GM12878 (cell line): Measurements from ENCODE around the gene LCLAT1. TPM values are rescaled to one million over a fixed set of nuclear protein-coding genes. Genes with fewer than 3 reads are reported as not detected.

Source experiments
- ATAC-seq: fragments of 200-7000 bp; cut with Tn5 transposase; 3 replicates; pipeline ENCODE4 v1.9.1; 2020; ENCODE audit warnings: mild to moderate bottlenecking, moderate library complexity
- BruUV-seq: library from RNA; stranded (reverse); fragments of 400-500 nt; replicated peaks from 2 replicates; lab custom pipeline; 2021; lab: Mats Ljungman, UMichigan
- CTCF ChIA-PET: fragments of 300-600 bp; sonication (Branson Sonifier 250); formaldehyde crosslinking; extraction: SDS; loops from one replicate; lab custom pipeline; 2021; ENCODE audit warnings: inconsistent platforms; lab: Yijun Ruan, JAX
- POLR2A ChIA-PET: fragments of 350-600 bp; formaldehyde crosslinking; extraction: SDS; loops from one replicate; lab custom pipeline; 2021; ENCODE audit warnings: inconsistent platforms; lab: Charles Lee
- RAD21 ChIA-PET: fragments of 300-600 bp; sonication (Branson Sonifier 250); formaldehyde crosslinking; loops from one replicate; lab custom pipeline; 2023; ENCODE audit warnings: antibody characterized with exemption; ENCODE audit not compliant: unreplicated experiment; lab: Charles Lee
- SMC1A ChIA-PET: fragments of 300-600 bp; sonication (Branson Sonifier 250); formaldehyde crosslinking; loops from one replicate; lab custom pipeline; 2023; ENCODE audit not compliant: unreplicated experiment, uncharacterized antibody; lab: Charles Lee
- DNase-seq: peaks from one replicate; pipeline ENCODE4 v3.0.0-alpha.2; 2011; ENCODE audit warnings: low read depth, low spot score
- FAIRE-seq: peaks from 3 replicates; lab custom pipeline; 2011; peaks lifted over from hg19 to GRCh38; lab: Jason Lieb, UNC
- H2AFZ ChIP-seq: 2 replicates; pipeline ENCODE4 v1.6.0; 2011; ENCODE audit warnings: low read depth, low read length, control low read depth; ENCODE audit not compliant: control insufficient read depth
- H3K27ac ChIP-seq: 2 replicates; pipeline ENCODE4 v1.5.1; 2011; ENCODE audit warnings: control low read depth; ENCODE audit not compliant: control insufficient read depth, insufficient read depth
- H3K27me3 ChIP-seq, 2 experiments: replicated peaks in 1 of 2; 2 replicates each; pipeline versions ENCODE4 v1.6.0 to v1.6.1; 2011; ENCODE audit warnings: low read length in 1 of 2; ENCODE audit not compliant: control insufficient read depth in 2 of 2, insufficient read depth in 2 of 2
- H3K36me3 ChIP-seq, 2 experiments: 2 replicates each; pipeline ENCODE4 v1.5.1; 2011; ENCODE audit warnings: low read length in 1 of 2; ENCODE audit not compliant: control insufficient read depth in 2 of 2, insufficient read depth in 2 of 2
- H3K4me1 ChIP-seq: 2 replicates; pipeline ENCODE4 v1.6.1; 2011; ENCODE audit warnings: mild to moderate bottlenecking, low read length, moderate library complexity, mixed read lengths; ENCODE audit not compliant: control insufficient read depth, insufficient read depth
- H3K4me2 ChIP-seq: 2 replicates; pipeline ENCODE4 v1.6.0; 2011; ENCODE audit warnings: control low read depth; ENCODE audit not compliant: control insufficient read depth, insufficient read depth
- H3K4me3 ChIP-seq: fragments of 200-600 bp; sonication (generic); 2 replicates; pipeline ENCODE4 v1.5.1; 2016
- H3K79me2 ChIP-seq: 2 replicates; pipeline ENCODE4 v1.6.0; 2011; ENCODE audit warnings: low read length; ENCODE audit not compliant: control insufficient read depth, insufficient read depth
- H3K9ac ChIP-seq: 2 replicates; pipeline ENCODE4 v1.8.0; 2011; ENCODE audit warnings: low read length, control low read depth, mixed read lengths; ENCODE audit not compliant: control insufficient read depth, insufficient read depth
- H3K9me3 ChIP-seq: replicated peaks from 3 replicates; pipeline ENCODE4 v1.5.1; 2011; ENCODE audit warnings: mild to moderate bottlenecking, low read length; ENCODE audit not compliant: control insufficient read depth, insufficient read depth
- H4K20me1 ChIP-seq: 2 replicates; pipeline ENCODE4 v1.6.0; 2011; ENCODE audit not compliant: control insufficient read depth, insufficient read depth
- BCL3 ChIP-seq: IDR thresholded peaks from 2 replicates; pipeline ENCODE4 v1.6.1; 2011; ENCODE audit warnings: borderline replicate concordance, low read depth, mild to moderate bottlenecking, moderate library complexity, low read length; ENCODE audit not compliant: insufficient read depth, poor library complexity, severe bottlenecking
- BHLHE40 ChIP-seq, 2 experiments: fragments of 450-650 bp in 1 of 2; IDR thresholded peaks; 2 replicates each; pipeline ENCODE4 v1.6.1; 2011 to 2017; ENCODE audit warnings: low read depth in 2 of 2, borderline replicate concordance in 1 of 2, improper control_type of control experiment in 1 of 2, low read length in 1 of 2, mild to moderate bottlenecking in 1 of 2
- CREB1 ChIP-seq: IDR thresholded peaks from 2 replicates; pipeline ENCODE4 v1.6.1; 2012; ENCODE audit warnings: low read depth, mild to moderate bottlenecking, inconsistent platforms
- ELK1 ChIP-seq: IDR thresholded peaks from 2 replicates; pipeline ENCODE4 v1.6.1; 2012; ENCODE audit warnings: low read depth, low read length, improper control_type of control experiment
- EZH2 ChIP-seq: IDR thresholded peaks from 2 replicates; pipeline ENCODE4 v1.6.1; 2012; ENCODE audit warnings: low read depth, mild to moderate bottlenecking, control low read depth, inconsistent platforms, low read length, borderline replicate concordance; ENCODE audit not compliant: control insufficient read depth
- HCFC1 ChIP-seq: fragments of 150-350 bp; IDR thresholded peaks from 2 replicates; pipeline ENCODE4 v1.6.1; 2014; ENCODE audit warnings: low read length
- NR2F1 ChIP-seq: fragments of 450-650 bp; conservative IDR thresholded peaks from 2 replicates; pipeline ENCODE4 v1.6.1; 2017; ENCODE audit warnings: mild to moderate bottlenecking
- POLR2A ChIP-seq: IDR thresholded peaks from 2 replicates; pipeline ENCODE4 v1.6.1; 2011; ENCODE audit warnings: low read depth, mild to moderate bottlenecking, low read length
- PRDM15 ChIP-seq: fragments of 450-650 bp; formaldehyde crosslinking; IDR thresholded peaks from 2 replicates; pipeline ENCODE4 v1.4.0; 2020; ENCODE audit warnings: mild to moderate bottlenecking, moderate library complexity
- RBBP5 ChIP-seq: fragments of 200-600 bp; sonication (generic); conservative IDR thresholded peaks from 2 replicates; pipeline ENCODE4 v1.6.1; 2016
- SIX5 ChIP-seq: IDR thresholded peaks from 2 replicates; pipeline ENCODE4 v1.6.1; 2011; ENCODE audit warnings: mild to moderate bottlenecking, low read depth, low read length, moderate library complexity; ENCODE audit not compliant: severe bottlenecking
- TARDBP ChIP-seq: IDR thresholded peaks from 2 replicates; pipeline ENCODE4 v1.6.1; 2016; ENCODE audit warnings: borderline replicate concordance
- ZNF687 ChIP-seq: fragments of 450-650 bp; IDR thresholded peaks from 2 replicates; pipeline ENCODE4 v1.6.1; 2017; ENCODE audit warnings: mild to moderate bottlenecking, moderate library complexity
- WGBS: methylation state at CpG from one replicate; pipeline ENCODE4 v1.1.6; 2016; ENCODE audit warnings: low lambda C conversion rate; ENCODE audit not compliant: insufficient replicate concordance, insufficient coverage; ENCODE audit errors: missing lambda C conversion rate; 5-methylcytosine and 5-hydroxymethylcytosine counted together
- in situ Hi-C: fragments of 300-500 bp; cut with MboI; formaldehyde crosslinking; loops from 9 replicates; pipeline ENCODE4 v1.14.3; 2018; ENCODE audit warnings: mixed read lengths
- intact Hi-C: fragments of 100-400 bp; cut with micrococcal nuclease; formaldehyde crosslinking; loops from one replicate; pipeline ENCODE4 v1.14.2; 2022; ENCODE audit not compliant: unreplicated experiment
- polyA plus RNA-seq, 11 experiments: library from polyadenylated mRNA; depleted of rRNA in 4 of 11; unstranded in 6 of 11; stranded (reverse) in 5 of 11; fragments of >200 nt; fragmentation: Nextera tagmentation in 4 of 11; fragmentation: Illumina TruSeq in 1 of 11; extraction: Ambion mirVana in 4 of 11; extraction: Trizol in 1 of 11; gene quantifications; 1 replicate in 1 of 11; 2 replicates in 10 of 11; pipeline versions ENCODE4 v1.2.1 to v1.2.3, GENCODE V29; 2011 to 2016; ENCODE audit warnings: inconsistent platforms in 2 of 11, missing spikeins in 2 of 11, low read depth in 1 of 11
- total RNA-seq, 4 experiments: library from RNA; depleted of rRNA in 3 of 4; stranded (reverse); fragments of >200 nt in 3 of 4; fragmentation: Illumina TruSeq in 1 of 4; extraction: Trizol in 1 of 4; gene quantifications; 2 replicates each; pipeline versions ENCODE4 v1.2.1 to v1.2.3, GENCODE V29; 2013 to 2021

Gene LCLAT1
- total and polyA plus RNA-seq, 10 of the 15 experiments (the other 5 are each of a cell fraction or from before 2014, with no cell fraction given), result 8.1 to 33.0 (median 15.9) TPM

GRCh38 chr2:30408961-30409387 is 38.1 kb upstream of the LCLAT1 start (continued):
- TF ChIP-seq CREB1 (no peak), BCL3 (no peak), ELK1 (no peak), EZH2 (no peak)

- no peak for ATAC-seq
- no peak for TF ChIP-seq SIX5
- TF ChIP-seq NR2F1, result no peak
- TF ChIP-seq POLR2A, result no peak
- no peak for TF ChIP-seq ZNF687
- TF ChIP-seq RBBP5, result no peak
- TF ChIP-seq TARDBP, result no peak
- no peak for TF ChIP-seq PRDM15 (CRISPR knock-in tag)
- TF ChIP-seq HCFC1, result no peak
- no peak for TF ChIP-seq BHLHE40 (IDR thresholded peaks at IDR 0.05; ENCODE audit: borderline replicate concordance in 1 of 2, low read depth in 2 of 2, low read length in 1 of 2)
Observed at GRCh38 chr2:30410217-30410616, 36.8 kb upstream of the LCLAT1 start.

More at GRCh38 chr2:30410217-30410616, 36.8 kb upstream of the LCLAT1 start:
- FAIRE-seq, result peak; percentile 84
- no peak overlapping the region for H3K9ac ChIP-seq
- no peaks in the 10 kb centered on the region for H3K36me3 ChIP-seq
- no peak for DNase-seq
- ChIA-PET SMC1A (interaction anchor here (0.9 to 1.7 kb wide), 3 partner anchors 9 to 50 kb away, joined by 3 to 6 read pairs (median 4); no protein-coding TSS in a partner anchor), POLR2A (no interaction called here), RAD21 (interaction anchor here (1.1 kb wide), 1 partner anchor 176 kb away, joined by 3 read pairs; no protein-coding TSS in a partner anchor), CTCF (interaction anchor here (1.0 to 1.2 kb wide), 2 partner anchors 11 to 246 kb away, joined by 3 read pairs; no protein-coding TSS in a partner anchor)
- no peaks in the 10 kb centered on the region for H3K79me2 ChIP-seq
- intact Hi-C loops (no loop called here), in situ Hi-C loops (no loop called here)
- peaks cover 8% of the 10 kb centered on the region; the same call in 1 of the 2 replicates for H3K4me1 ChIP-seq
- H3K4me2 ChIP-seq, result no peak overlapping the region
- WGBS, result 7% methylated on average over 2 of the region's 2 CpGs
- no peak overlapping the region for H3K27ac ChIP-seq
- no peak overlapping the region for H2AFZ ChIP-seq
- no peaks in the 10 kb centered on the region for H3K9me3 ChIP-seq
- H3K4me3 ChIP-seq, result no peak overlapping the region
- no peaks in the 10 kb centered on the region for H3K27me3 ChIP-seq
- no TSS peak for BruUV-seq
- no peaks in the 10 kb centered on the region for H4K20me1 ChIP-seq
